GM18867 (cell line): ENCODE results near the gene PSD2.

ENCODE experiments used
- ATAC-seq: cut with Tn5 transposase; IDR thresholded peaks from one replicate; pipeline ENCODE4 v1.9.1; 2021; ENCODE audit warnings: mild to moderate bottlenecking, moderate library complexity; ENCODE audit not compliant: unreplicated experiment

Gene PSD2

GRCh38 chr5:139854029-139854605 lies 58.5 kb downstream of the PSD2 start:
- no peak for ATAC-seq

- no peak for ATAC-seq
These were observed 59.3 kb downstream of the PSD2 start for GRCh38 chr5:139854953-139855352.

- no peak for ATAC-seq
These were observed 59.8 kb downstream of the PSD2 start for GRCh38 chr5:139855451-139855850.

DNA sequence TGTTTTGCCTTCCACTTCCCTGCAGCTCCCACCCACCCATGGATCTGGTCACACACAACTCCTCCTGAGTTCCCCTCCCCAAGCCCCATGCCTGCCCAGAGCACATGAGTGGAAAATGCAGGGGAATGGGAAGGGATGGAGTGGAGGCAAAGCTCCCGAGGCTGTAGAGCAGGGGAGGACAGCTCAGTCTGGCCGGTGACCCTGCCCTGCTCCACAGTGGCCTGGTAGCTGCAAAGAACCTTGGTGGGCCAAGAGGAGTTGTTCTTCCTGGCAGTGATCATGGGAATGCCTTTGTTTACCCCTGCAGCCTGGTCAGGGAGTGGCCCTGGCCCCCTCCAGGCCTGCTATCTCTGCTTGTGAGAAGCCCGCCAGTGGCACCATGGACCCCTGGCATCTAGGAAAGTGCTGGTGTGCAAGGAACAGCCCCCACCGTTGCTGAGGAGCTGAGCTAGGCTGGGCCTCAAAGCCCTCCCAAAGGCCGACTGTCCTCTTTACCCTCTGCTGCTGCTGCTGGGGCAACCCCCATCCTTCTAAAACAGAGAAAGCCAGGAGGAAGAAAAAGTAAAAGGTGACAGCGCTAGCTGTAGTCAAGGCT lies 60.4 kb downstream of the PSD2 start:
- no peak for ATAC-seq

- no peak for ATAC-seq
These were observed 61.1 kb downstream of the PSD2 start for GRCh38 chr5:139856714-139857113.

DNA sequence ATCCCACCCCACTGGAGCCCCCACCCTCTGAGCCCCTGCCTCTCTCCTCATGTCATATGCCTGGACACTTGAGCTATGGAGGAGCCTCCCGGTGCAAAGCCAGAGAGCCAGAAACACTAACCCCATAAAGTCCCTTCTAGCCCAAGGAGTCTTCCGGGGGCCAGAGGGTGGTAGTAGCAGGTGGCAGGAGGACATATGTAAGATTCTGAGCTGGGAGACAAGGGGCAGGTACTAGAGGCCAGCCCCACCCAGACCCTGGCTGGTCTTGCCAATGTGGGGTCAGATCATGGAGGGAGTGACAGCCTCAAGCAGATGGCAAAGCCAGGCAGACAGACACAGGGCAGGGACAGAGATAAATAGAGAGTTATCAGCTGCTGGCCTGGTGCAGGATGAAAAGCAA lies 63.4 kb downstream of the PSD2 start:
- ATAC-seq = no peak

- no peak for ATAC-seq
These were observed 65.6 kb downstream of the PSD2 start for GRCh38 chr5:139861021-139861888.

DNA sequence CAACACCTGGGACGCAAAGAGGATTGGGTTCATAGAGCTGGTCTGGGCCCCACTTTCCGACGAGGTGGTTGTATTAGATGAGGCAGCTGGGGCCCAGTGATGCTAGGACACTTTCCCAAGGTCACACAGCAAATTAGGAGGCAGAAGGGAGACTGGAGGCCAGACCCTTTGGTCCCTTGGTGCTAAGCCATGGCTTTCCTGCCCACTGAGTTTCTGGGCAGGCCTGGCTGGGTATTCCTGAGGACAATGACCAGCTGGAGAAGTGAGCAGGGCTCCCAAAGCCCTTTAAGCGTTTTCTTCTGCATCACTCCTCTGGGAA lies 66.2 kb downstream of the PSD2 start:
- ATAC-seq = no peak

DNA sequence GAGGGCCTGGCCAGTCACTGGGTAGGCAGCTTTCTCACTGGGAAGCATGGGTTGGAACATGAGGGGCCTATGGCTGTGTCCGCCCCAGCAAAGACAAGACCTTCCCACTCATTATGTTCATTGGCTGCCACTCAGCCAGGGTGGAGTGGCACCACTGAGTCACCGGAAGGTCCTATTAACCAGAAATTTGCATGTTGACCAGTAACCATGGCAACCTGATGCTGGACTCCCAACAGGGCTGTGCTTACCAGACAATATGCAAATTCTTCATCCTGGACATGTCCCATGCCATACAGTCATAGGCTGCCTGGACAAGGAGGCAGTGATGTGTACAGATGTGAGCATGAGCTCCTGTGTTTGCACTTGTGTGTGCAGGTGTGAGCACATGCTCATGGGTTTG lies 66.7 kb downstream of the PSD2 start:
- ATAC-seq = no peak

DNA sequence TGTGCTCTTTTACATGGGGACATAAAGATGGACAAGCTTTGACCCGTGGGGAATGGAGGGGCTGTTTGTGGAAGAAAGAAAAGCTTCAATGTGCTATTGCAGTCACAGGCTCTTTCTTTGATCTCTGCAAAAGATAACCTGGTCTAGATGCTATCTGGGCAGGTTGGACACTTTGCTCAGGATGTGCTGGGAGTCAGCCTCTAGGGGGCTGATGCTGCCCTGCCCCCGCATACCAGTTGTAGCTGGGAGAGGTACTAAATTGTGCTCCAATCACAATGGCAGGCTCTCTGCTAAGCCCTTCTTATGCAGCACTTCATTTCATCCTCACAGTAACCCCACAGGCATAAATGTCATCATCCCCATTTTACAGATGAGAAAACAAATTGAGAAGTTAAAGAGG lies 67.2 kb downstream of the PSD2 start:
- no peak for ATAC-seq

DNA sequence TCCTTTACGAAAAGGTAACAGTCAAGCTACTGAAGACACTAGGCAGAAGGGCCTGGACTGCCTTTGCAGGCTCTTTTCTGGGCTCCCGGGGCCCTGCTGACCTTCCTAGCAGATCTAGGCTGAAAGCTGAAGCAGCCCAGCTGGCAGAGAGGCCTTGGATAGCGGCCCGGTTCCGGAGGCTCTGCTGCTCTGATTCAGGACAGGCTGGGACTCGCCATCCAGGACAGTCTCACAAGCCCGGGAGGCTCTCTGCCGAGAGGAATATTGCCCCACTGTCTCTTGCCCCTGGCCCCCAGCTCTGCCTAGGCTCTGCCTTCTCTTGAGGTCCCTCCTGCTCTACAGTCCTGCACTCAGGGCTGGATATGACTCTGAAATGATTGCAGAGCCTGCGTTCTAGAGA lies 67.8 kb downstream of the PSD2 start:
- ATAC-seq = no peak

GRCh38 chr5:139863855-139864558 lies 68.4 kb downstream of the PSD2 start:
- ATAC-seq = peak; percentile 72

GRCh38 chr5:139864716-139865483 lies 69.3 kb downstream of the PSD2 start:
- no peak for ATAC-seq

- ATAC-seq = no peak
These were observed 71.5 kb downstream of the PSD2 start for GRCh38 chr5:139867109-139867508.

GRCh38 chr5:139867581-139867980 lies 72.0 kb downstream of the PSD2 start:
- ATAC-seq = no peak

DNA sequence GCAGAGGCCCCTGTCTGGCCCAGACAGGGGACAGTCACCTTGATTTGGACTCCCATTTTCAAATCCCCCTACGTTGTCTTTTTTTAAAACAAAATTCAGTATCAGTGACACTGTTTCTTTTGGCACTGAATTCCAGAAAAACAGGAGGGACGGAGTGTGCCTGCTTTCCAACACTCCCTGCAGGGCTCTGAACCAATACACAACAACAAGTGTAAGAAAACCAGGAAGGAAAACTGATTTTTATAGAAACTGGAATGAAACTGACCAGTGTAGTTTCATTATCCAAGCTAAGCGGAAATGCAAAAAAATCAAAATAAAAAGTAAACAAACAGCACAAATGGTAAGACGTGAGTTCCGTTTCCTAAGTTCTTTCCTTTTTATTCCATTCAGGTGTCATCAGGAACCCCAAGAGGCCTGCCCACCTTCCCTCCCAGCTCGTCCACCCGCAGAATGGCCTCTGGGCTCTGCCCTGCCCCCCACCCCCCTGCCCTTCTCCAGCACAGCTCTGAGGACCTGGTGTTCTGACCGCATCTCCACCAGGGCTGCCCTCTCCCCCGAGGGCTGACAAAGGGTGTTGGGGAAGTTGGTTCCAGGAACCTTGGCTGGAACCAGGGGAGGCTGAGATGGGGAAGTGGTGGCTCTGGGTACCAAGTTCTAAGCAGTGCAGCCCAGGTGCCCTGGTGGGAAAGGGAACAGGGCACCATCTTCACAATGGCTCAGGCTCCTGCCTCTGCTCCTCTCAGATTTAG lies 73.6 kb downstream of the PSD2 start:
- ATAC-seq = no peak

DNA sequence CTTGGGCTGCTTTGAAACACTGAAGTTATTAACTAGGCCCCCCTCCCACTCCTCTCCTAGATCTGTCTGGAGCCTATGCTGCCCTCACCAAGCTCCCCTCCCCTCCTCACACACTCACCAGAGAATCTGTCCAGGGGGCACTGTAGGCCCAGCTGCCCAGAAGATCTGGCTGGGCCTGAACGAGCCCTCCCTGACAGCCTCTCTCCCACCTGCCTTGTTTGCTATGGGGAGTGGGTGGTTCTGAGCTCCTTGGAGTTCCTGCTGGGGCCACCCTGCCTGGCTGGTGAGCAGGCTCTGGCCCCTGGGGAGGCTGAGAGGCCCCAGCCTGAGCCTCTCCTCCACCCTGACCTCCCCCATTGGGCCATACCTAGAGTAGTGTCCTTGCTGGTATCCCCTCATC lies 75.1 kb downstream of the PSD2 start:
- no peak for ATAC-seq

- ATAC-seq = no peak
These were observed 76.0 kb downstream of the PSD2 start for GRCh38 chr5:139871614-139872013.

DNA sequence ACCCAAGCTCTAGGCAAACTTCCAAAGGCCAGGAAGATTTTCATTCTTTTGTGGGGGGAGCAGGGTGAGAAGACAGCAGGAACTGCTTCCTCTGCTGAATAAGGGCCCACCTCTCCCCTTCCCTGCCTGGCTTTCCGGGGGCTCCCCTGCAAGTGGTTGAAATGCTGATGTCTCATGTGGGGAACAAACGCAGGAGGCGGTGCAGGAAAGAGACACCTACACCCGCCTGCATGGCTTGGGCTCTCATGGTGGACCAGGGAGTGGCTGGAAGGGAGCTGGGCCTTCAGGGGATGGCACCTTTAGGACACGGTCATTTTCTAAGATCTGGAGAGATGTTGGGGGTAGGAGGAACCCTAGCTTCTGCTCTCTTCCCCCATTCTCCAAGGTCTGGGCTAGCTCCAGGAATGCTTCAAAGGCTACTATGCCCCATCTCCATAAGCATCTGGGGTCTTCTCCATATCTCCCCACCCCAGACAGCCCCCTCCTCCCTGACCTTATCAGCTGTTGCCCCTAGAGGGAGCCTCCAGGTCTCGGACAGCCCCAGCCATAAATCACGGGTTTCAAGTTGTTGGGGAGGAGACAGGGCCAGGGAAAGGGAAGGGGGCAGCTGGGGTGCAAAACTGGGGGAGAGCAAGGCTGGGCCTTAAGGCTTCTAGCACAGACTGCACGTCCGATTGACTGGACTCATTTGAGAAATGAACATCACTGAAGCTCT lies 76.6 kb downstream of the PSD2 start:
- ATAC-seq = no peak
